ENCODE data around the gene G3BP2.

GRCh38 chr4:75672461-75673026, 667 bp downstream of the G3BP2 start:
- TF ChIP-seq CTCF (IDR thresholded peaks at IDR 0.05; ENCODE audit: low read depth, low read length) (no peak), EZH2phosphoT487 (IDR thresholded peaks at IDR 0.05; ENCODE audit: low read depth) (no peak)
